Stimulated activated CD8-positive, alpha-beta memory T cell treated with anti-CD3 and anti-CD28 coated beads, Interleukin-7, amount 100 ng/mL, for 4 hours (primary cell): ENCODE measurements around the gene OR8B2.
"Not testable (repeated sequence)": the region's sequence is repeated elsewhere in the genome, so short reads cannot be mapped to it uniquely, and the experiment has no call there.

Experiments
- DNase-seq, 2 donors: peaks; one replicate each; pipeline ENCODE4 v3.0.0-alpha.2; 2020; ENCODE audit warnings: low read depth in 2 of 2

Gene OR8B2

GRCh38 chr11:124384399-124384798 lies at the start of gene OR8B2:
Gene OR8B2 (minus strand): TSS chr11:124384499. CDS start chr11:124383343, 1,156 bp downstream.
- no peak for DNase-seq

GRCh38 chr11:124429599-124429998 lies 45.3 kb upstream of the OR8B2 start:
- DNase-seq: no peak

- no peak for DNase-seq
Observed at GRCh38 chr11:124424384-124424921, 40.2 kb upstream of the OR8B2 start, which contains the start of gene OR8B4. Gene OR8B4 (minus strand): TSS chr11:124424871. CDS start chr11:124424871, 0 bp downstream.

- DNase-seq: no peak
Observed at GRCh38 chr11:124421043-124421442, 36.7 kb upstream of the OR8B2 start.

- DNase-seq: no peak
Observed at GRCh38 chr11:124415356-124415923, 31.1 kb upstream of the OR8B2 start.

GRCh38 chr11:124409906-124410305 lies 25.6 kb upstream of the OR8B2 start:
- no peak for DNase-seq

GRCh38 chr11:124405581-124405980 lies 21.3 kb upstream of the OR8B2 start:
- no peak for DNase-seq

GRCh38 chr11:124403186-124403585 lies 18.9 kb upstream of the OR8B2 start:
- DNase-seq: not testable (repeated sequence)

GRCh38 chr11:124402326-124402922 lies 18.1 kb upstream of the OR8B2 start:
- peak in 1 of 2 donors; percentile 8 for DNase-seq

- DNase-seq: no peak
Observed at GRCh38 chr11:124398924-124399323, 14.6 kb upstream of the OR8B2 start, which contains the start of gene OR8B3. Gene OR8B3 (minus strand): TSS chr11:124399024. CDS start chr11:124397351, 1,673 bp downstream.

GRCh38 chr11:124396847-124397246 lies 12.5 kb upstream of the OR8B2 start:
- not testable (repeated sequence) for DNase-seq

GRCh38 chr11:124394408-124394807 lies 10.1 kb upstream of the OR8B2 start:
- no peak for DNase-seq

GRCh38 chr11:124382857-124383256 lies 1.4 kb downstream of the OR8B2 start:
- DNase-seq: not testable (repeated sequence)

- no peak for DNase-seq
Observed at GRCh38 chr11:124380585-124380984, 3.7 kb downstream of the OR8B2 start.

- DNase-seq: no peak
Observed at GRCh38 chr11:124376280-124376679, 8.0 kb downstream of the OR8B2 start.

GRCh38 chr11:124359566-124359965 lies 24.7 kb downstream of the OR8B2 start:
- no peak for DNase-seq

- no peak for DNase-seq
Observed at GRCh38 chr11:124346311-124346955, 37.9 kb downstream of the OR8B2 start.

- DNase-seq: no peak
Observed at GRCh38 chr11:124344346-124344745, 40.0 kb downstream of the OR8B2 start.

GRCh38 chr11:124340142-124340447 lies 44.2 kb downstream of the OR8B2 start:
- DNase-seq: no peak

- DNase-seq: no peak
Observed at GRCh38 chr11:124339396-124340141, 44.7 kb downstream of the OR8B2 start.
